Liver (tissue), 9 donors: Measurements from ENCODE around the gene SALL3. TPM values are rescaled to one million over a fixed set of nuclear protein-coding genes. Genes with fewer than 3 reads are reported as not detected.

Experiments
- DNase-seq: peaks from one replicate; pipeline ENCODE4 v3.0.0-alpha.2; 2017; ENCODE audit warnings: low spot score
- H3K27ac ChIP-seq, 2 donors: one replicate each; pipeline ENCODE4 v1.7.0; 2013; ENCODE audit warnings: inconsistent platforms in 2 of 2, low read length in 2 of 2, control low read depth in 1 of 2, low read depth in 1 of 2, mild to moderate bottlenecking in 1 of 2
- H3K27me3 ChIP-seq, 4 donors: one replicate each; pipeline versions ENCODE4 v1.6.1 to v1.7.0; 2013; ENCODE audit warnings: low read length in 3 of 4, inconsistent platforms in 1 of 4, mild to moderate bottlenecking in 1 of 4, moderate library complexity in 1 of 4; ENCODE audit not compliant: control insufficient read depth in 4 of 4, insufficient read depth in 4 of 4
- H3K36me3 ChIP-seq, 4 donors: one replicate each; pipeline versions ENCODE4 v1.6.1 to v1.7.0; 2013; ENCODE audit warnings: low read length in 3 of 4, mild to moderate bottlenecking in 3 of 4, low read depth in 1 of 4, moderate library complexity in 1 of 4; ENCODE audit not compliant: control insufficient read depth in 4 of 4, insufficient read depth in 3 of 4
- H3K4me1 ChIP-seq, 4 donors: one replicate each; pipeline versions ENCODE4 v1.6.1 to v1.7.0; 2013; ENCODE audit warnings: low read length in 3 of 4, mild to moderate bottlenecking in 3 of 4, moderate library complexity in 1 of 4; ENCODE audit not compliant: control insufficient read depth in 4 of 4, insufficient read depth in 4 of 4
- H3K4me3 ChIP-seq, 3 donors: one replicate each; pipeline versions ENCODE4 v1.6.1 to v1.7.0; 2013; ENCODE audit warnings: low read length in 3 of 3, control low read depth in 1 of 3, low read depth in 1 of 3, mild to moderate bottlenecking in 1 of 3
- H3K9ac ChIP-seq, 2 donors: one replicate each; pipeline ENCODE4 v1.7.0; 2013; ENCODE audit warnings: low read length in 2 of 2, mild to moderate bottlenecking in 2 of 2, moderate library complexity in 2 of 2, control low read depth in 1 of 2, low read depth in 1 of 2
- H3K9me3 ChIP-seq, 4 donors: one replicate each; pipeline versions ENCODE4 v1.6.1 to v1.7.0; 2013; ENCODE audit warnings: low read length in 3 of 4; ENCODE audit not compliant: control insufficient read depth in 4 of 4
- FOXA1 ChIP-seq: IDR thresholded peaks from 2 replicates; pipeline ENCODE4 v1.6.1; 2016; ENCODE audit warnings: antibody characterized with exemption
- FOXA2 ChIP-seq: IDR thresholded peaks from 2 replicates; pipeline ENCODE4 v1.6.1; 2016; ENCODE audit warnings: antibody characterized with exemption
- GABPA ChIP-seq, 2 donors: IDR thresholded peaks in 1 of 2; conservative IDR thresholded peaks in 1 of 2; 2 replicates each; pipeline ENCODE4 v1.6.1; 2016; ENCODE audit warnings: antibody characterized with exemption in 2 of 2, mild to moderate bottlenecking in 1 of 2, moderate library complexity in 1 of 2
- HNF4A ChIP-seq, 2 donors: conservative IDR thresholded peaks; 2 replicates each; pipeline ENCODE4 v1.6.1; 2016; ENCODE audit warnings: antibody characterized with exemption in 2 of 2, mild to moderate bottlenecking in 2 of 2
- HNF4G ChIP-seq: IDR thresholded peaks from 2 replicates; pipeline ENCODE4 v1.6.1; 2016; ENCODE audit warnings: antibody characterized with exemption
- JUND ChIP-seq, 2 donors: IDR thresholded peaks; 2 replicates each; pipeline ENCODE4 v1.6.1; 2016; ENCODE audit warnings: antibody characterized with exemption in 2 of 2
- NR2F2 ChIP-seq: IDR thresholded peaks from 2 replicates; pipeline ENCODE4 v1.6.1; 2016; ENCODE audit warnings: antibody characterized with exemption
- RAD21 ChIP-seq, 2 donors: IDR thresholded peaks; 2 replicates each; pipeline ENCODE4 v1.6.1; 2016; ENCODE audit warnings: antibody characterized with exemption in 2 of 2, mild to moderate bottlenecking in 2 of 2
- RXRA ChIP-seq, 2 donors: IDR thresholded peaks; 2 replicates each; pipeline ENCODE4 v1.6.1; 2017 to 2018; ENCODE audit warnings: antibody characterized with exemption in 2 of 2, mild to moderate bottlenecking in 1 of 2
- SP1 ChIP-seq: IDR thresholded peaks from 2 replicates; pipeline ENCODE4 v1.6.1; 2018; ENCODE audit warnings: antibody characterized with exemption, mild to moderate bottlenecking
- TAF1 ChIP-seq: conservative IDR thresholded peaks from 2 replicates; pipeline ENCODE4 v1.6.1; 2016; ENCODE audit warnings: antibody characterized with exemption, mild to moderate bottlenecking
- YY1 ChIP-seq: IDR thresholded peaks from 2 replicates; pipeline ENCODE4 v1.6.1; 2016; ENCODE audit warnings: antibody characterized with exemption, mild to moderate bottlenecking
- WGBS: extraction: QIAGEN DNeasy Blood & Tissue Kit; methylation state at CpG from one replicate; pipeline ENCODE4 v1.1.7; 2013; 5-methylcytosine and 5-hydroxymethylcytosine counted together
- polyA plus RNA-seq, 2 donors: library from polyadenylated mRNA; stranded (reverse) in 1 of 2; unstranded in 1 of 2; fragments of 200-250 nt in 1 of 2; fragments of >200 nt in 1 of 2; fragmentation: Nextera tagmentation in 1 of 2; extraction: Ambion mirVana in 1 of 2; gene quantifications; one replicate each; pipeline versions ENCODE4 v1.2.1 to v1.2.3, GENCODE V29; 2013 to 2015
- total RNA-seq, 2 donors: library from RNA; depleted of rRNA; stranded (reverse); fragments of >200 nt; gene quantifications; one replicate each; pipeline ENCODE4 v1.2.3, GENCODE V29; 2014
- TF ChIP-seq, protein P1 (sequence below): IDR thresholded peaks from 2 replicates; pipeline ENCODE4 v1.6.1; 2016; ENCODE audit warnings: antibody characterized with exemption
- TF ChIP-seq, protein P2 (sequence below): IDR thresholded peaks from 2 replicates; pipeline ENCODE4 v1.6.1; 2016; ENCODE audit warnings: antibody characterized with exemption
- TF ChIP-seq, protein P3 (sequence below): IDR thresholded peaks from 2 replicates; pipeline ENCODE4 v1.6.1; 2016; ENCODE audit warnings: antibody characterized with exemption
- TF ChIP-seq, protein P4 (sequence below): fragments of 150-350 bp; IDR thresholded peaks from 2 replicates; pipeline ENCODE4 v1.5.1; 2017; ENCODE audit warnings: improper control_type of control experiment, low read depth, low read length; ENCODE audit not compliant: missing input control
- TF ChIP-seq, protein P5 (sequence below): IDR thresholded peaks from 2 replicates; pipeline ENCODE4 v1.6.1; 2016; ENCODE audit warnings: antibody characterized with exemption, mild to moderate bottlenecking
- donor health status: healthy.
- donor health status: healthy.
- donor health status: healthy.
- donor health status: healthy.
- donor health status: healthy.

Gene SALL3
- total and polyA plus RNA-seq, 4 donors, result not detected

DNA sequence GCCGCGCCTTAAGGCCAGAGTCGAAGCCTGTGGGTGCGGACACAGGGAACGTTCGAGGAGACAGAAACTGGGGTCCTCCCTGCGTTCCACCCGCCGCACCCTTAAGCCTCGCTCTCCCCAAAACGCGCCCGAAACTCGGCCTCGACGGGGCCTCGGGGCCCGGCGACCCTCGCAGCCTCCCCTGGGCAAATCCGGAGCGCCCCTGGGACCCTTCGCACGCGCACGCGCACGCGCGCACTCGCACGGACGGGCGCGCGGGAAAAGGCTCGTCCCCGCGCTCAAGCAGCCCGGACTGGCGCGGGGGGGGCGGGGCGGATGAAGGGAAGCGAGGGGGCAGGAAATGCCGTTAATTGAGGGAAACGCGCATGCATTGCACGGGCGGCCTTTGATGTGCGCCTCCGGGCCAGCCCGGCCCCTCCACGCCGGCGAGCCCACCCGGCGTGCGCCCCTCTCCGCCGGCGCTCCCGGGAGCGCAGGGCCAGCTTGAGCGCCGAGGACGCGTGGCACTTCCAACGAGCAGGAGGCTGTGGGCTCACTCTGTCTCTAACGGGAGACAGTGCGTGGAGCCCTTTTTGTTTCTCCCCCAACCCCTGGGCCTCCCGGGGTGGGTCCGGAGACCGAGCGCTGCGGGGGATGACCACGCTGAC is 5.4 kb upstream of the SALL3 start:
- no peak overlapping the region for H3K27ac ChIP-seq
- H3K4me3 ChIP-seq, result peak overlapping the region in 1 of 3 donors; percentile 24
- peaks cover 0 to 45% (median 28%) of the 10 kb centered on the region in 4 donors for H3K27me3 ChIP-seq
- H3K9me3 ChIP-seq, result peaks cover 0 to 4% (median 1%) of the 10 kb centered on the region in 4 donors
- H3K4me1 ChIP-seq, result peaks cover 12 to 26% (median 16%) of the 10 kb centered on the region in 4 donors
- 4% methylated on average over 77 of the region's 77 CpGs for WGBS
- no peak for DNase-seq
- no peaks in the 10 kb centered on the region for H3K36me3 ChIP-seq
- TF ChIP-seq HNF4G, result no peak
- TF ChIP-seq, protein P1, sequence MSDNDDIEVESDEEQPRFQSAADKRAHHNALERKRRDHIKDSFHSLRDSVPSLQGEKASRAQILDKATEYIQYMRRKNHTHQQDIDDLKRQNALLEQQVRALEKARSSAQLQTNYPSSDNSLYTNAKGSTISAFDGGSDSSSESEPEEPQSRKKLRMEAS, result no peak
- TF ChIP-seq HNF4A (conservative IDR thresholded peaks at IDR 0.05), result no peak
- TF ChIP-seq TAF1, result no peak
- TF ChIP-seq, protein P2, sequence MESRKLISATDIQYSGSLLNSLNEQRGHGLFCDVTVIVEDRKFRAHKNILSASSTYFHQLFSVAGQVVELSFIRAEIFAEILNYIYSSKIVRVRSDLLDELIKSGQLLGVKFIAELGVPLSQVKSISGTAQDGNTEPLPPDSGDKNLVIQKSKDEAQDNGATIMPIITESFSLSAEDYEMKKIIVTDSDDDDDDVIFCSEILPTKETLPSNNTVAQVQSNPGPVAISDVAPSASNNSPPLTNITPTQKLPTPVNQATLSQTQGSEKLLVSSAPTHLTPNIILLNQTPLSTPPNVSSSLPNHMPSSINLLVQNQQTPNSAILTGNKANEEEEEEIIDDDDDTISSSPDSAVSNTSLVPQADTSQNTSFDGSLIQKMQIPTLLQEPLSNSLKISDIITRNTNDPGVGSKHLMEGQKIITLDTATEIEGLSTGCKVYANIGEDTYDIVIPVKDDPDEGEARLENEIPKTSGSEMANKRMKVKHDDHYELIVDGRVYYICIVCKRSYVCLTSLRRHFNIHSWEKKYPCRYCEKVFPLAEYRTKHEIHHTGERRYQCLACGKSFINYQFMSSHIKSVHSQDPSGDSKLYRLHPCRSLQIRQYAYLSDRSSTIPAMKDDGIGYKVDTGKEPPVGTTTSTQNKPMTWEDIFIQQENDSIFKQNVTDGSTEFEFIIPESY, result no peak
- no peak for TF ChIP-seq SP1
- TF ChIP-seq RAD21 (IDR thresholded peaks at IDR 0.05), result no peak
- no peak for TF ChIP-seq NR2F2
- no peak for TF ChIP-seq JUND (IDR thresholded peaks at IDR 0.05)
- no peak overlapping the region for H3K9ac ChIP-seq

DNA sequence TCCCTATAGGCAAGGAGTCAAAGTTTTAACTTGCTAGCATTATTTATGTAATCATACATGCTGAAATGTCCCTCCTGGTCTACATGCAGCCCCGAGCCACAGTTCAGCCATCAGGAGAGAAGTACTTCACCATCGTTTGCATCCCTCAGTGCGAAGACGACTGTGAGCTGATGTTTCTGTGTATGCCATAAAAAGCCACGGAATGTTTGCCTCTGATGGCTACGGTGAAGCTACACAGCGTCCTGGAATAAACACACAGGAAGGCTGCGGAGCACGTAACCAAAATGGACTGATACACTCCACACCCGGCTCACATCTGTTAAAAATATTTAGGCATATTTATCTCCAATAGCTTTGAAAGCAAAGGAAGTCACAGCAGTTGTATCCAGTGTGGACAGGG is 4.3 kb upstream of the SALL3 start:
- no peak overlapping the region for H3K4me3 ChIP-seq
- H3K27me3 ChIP-seq, result peaks cover 0 to 50% (median 28%) of the 10 kb centered on the region in 4 donors
- no peak overlapping the region for H3K9ac ChIP-seq
- H3K9me3 ChIP-seq, result peaks cover 0 to 2% (median 0%) of the 10 kb centered on the region in 4 donors
- peaks cover 13 to 31% (median 20%) of the 10 kb centered on the region in 4 donors for H3K4me1 ChIP-seq
- TF ChIP-seq, protein P3, sequence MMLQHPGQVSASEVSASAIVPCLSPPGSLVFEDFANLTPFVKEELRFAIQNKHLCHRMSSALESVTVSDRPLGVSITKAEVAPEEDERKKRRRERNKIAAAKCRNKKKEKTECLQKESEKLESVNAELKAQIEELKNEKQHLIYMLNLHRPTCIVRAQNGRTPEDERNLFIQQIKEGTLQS, result no peak
- TF ChIP-seq HNF4A (conservative IDR thresholded peaks at IDR 0.05), result no peak
- no peak for TF ChIP-seq HNF4G
- no peak for TF ChIP-seq YY1
- TF ChIP-seq RXRA (IDR thresholded peaks at IDR 0.05), result no peak
- TF ChIP-seq, protein P2, result no peak
- no peak for TF ChIP-seq FOXA1
- TF ChIP-seq, protein P4, sequence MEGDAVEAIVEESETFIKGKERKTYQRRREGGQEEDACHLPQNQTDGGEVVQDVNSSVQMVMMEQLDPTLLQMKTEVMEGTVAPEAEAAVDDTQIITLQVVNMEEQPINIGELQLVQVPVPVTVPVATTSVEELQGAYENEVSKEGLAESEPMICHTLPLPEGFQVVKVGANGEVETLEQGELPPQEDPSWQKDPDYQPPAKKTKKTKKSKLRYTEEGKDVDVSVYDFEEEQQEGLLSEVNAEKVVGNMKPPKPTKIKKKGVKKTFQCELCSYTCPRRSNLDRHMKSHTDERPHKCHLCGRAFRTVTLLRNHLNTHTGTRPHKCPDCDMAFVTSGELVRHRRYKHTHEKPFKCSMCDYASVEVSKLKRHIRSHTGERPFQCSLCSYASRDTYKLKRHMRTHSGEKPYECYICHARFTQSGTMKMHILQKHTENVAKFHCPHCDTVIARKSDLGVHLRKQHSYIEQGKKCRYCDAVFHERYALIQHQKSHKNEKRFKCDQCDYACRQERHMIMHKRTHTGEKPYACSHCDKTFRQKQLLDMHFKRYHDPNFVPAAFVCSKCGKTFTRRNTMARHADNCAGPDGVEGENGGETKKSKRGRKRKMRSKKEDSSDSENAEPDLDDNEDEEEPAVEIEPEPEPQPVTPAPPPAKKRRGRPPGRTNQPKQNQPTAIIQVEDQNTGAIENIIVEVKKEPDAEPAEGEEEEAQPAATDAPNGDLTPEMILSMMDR, result no peak
- TF ChIP-seq, protein P1, result no peak
- TF ChIP-seq, protein P5, sequence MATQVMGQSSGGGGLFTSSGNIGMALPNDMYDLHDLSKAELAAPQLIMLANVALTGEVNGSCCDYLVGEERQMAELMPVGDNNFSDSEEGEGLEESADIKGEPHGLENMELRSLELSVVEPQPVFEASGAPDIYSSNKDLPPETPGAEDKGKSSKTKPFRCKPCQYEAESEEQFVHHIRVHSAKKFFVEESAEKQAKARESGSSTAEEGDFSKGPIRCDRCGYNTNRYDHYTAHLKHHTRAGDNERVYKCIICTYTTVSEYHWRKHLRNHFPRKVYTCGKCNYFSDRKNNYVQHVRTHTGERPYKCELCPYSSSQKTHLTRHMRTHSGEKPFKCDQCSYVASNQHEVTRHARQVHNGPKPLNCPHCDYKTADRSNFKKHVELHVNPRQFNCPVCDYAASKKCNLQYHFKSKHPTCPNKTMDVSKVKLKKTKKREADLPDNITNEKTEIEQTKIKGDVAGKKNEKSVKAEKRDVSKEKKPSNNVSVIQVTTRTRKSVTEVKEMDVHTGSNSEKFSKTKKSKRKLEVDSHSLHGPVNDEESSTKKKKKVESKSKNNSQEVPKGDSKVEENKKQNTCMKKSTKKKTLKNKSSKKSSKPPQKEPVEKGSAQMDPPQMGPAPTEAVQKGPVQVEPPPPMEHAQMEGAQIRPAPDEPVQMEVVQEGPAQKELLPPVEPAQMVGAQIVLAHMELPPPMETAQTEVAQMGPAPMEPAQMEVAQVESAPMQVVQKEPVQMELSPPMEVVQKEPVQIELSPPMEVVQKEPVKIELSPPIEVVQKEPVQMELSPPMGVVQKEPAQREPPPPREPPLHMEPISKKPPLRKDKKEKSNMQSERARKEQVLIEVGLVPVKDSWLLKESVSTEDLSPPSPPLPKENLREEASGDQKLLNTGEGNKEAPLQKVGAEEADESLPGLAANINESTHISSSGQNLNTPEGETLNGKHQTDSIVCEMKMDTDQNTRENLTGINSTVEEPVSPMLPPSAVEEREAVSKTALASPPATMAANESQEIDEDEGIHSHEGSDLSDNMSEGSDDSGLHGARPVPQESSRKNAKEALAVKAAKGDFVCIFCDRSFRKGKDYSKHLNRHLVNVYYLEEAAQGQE, result no peak
- no peak for TF ChIP-seq FOXA2
- TF ChIP-seq GABPA (IDR thresholded peaks at IDR 0.05 in 1 of 2, conservative IDR thresholded peaks at IDR 0.05 in 1 of 2), result no peak
- no peak for TF ChIP-seq SP1
- H3K27ac ChIP-seq, result no peak overlapping the region
- no peaks in the 10 kb centered on the region for H3K36me3 ChIP-seq
- DNase-seq, result no peak
- WGBS, result 7% methylated on average over 10 of the region's 10 CpGs
